ENCODE results near the gene CBX1. TPM values are rescaled to one million over a fixed set of nuclear protein-coding genes. Genes with fewer than 3 reads are reported as not detected.
A peak's percentile ranks its signal among the peaks of the same experiment; 100 is the strongest.

CBX1 gene
- total and polyA plus RNA-seq, 2 of the 13 experiments (the other 11 are each of a cell fraction or from before 2014, with no cell fraction given) = 17.8 to 108 TPM

GRCh38 chr17:48038687-48039086, 62.6 kb downstream of the CBX1 start (continued):
- TF ChIP-seq ZBTB37 (CRISPR knock-in tag; IDR thresholded peaks at IDR 0.05) (no peak), HNF4G (IDR thresholded peaks at IDR 0.05; ENCODE audit: borderline replicate concordance, low read depth, low read length) (no peak), HNF4G (CRISPR knock-in tag; IDR thresholded peaks at IDR 0.05; ENCODE audit: borderline replicate concordance, low read depth) (no peak), ZBED4 (CRISPR knock-in tag; IDR thresholded peaks at IDR 0.05; ENCODE audit: borderline replicate concordance) (no peak)

- ATAC-seq (peak; percentile 16), DNase-seq (ENCODE audit: low spot score) (no peak)
- POLR2A ChIA-PET = interaction anchor here (4.5 kb wide), 1 partner anchor 11 kb away, joined by 25 read pairs; the partner anchor contains the start of gene NFE2L1
- TF ChIP-seq ZNF547 (CRISPR knock-in tag; IDR thresholded peaks at IDR 0.05) (no peak), ZNF350 (CRISPR knock-in tag; IDR thresholded peaks at IDR 0.05; ENCODE audit: borderline replicate concordance, low read depth) (no peak), TEAD2 (CRISPR knock-in tag; IDR thresholded peaks at IDR 0.05) (no peak), STAG1 (CRISPR knock-in tag; IDR thresholded peaks at IDR 0.05) (no peak), THRA (CRISPR knock-in tag; IDR thresholded peaks at IDR 0.05; ENCODE audit: borderline replicate concordance) (peak; percentile 45; the same call in 1 of the 2 replicates), ZMYM4 (CRISPR knock-in tag; IDR thresholded peaks at IDR 0.05) (0 out of 2 replicates have a peak, but pooled peaks have one; percentile 26), ZNF556 (CRISPR knock-in tag; IDR thresholded peaks at IDR 0.05; ENCODE audit: borderline replicate concordance) (no peak), ZNF513 (CRISPR knock-in tag; conservative IDR thresholded peaks at IDR 0.05) (no peak), ZNF572 (CRISPR knock-in tag; IDR thresholded peaks at IDR 0.05) (0 out of 2 replicates have a peak, but pooled peaks have one; percentile 50), TARDBP (CRISPR knock-in tag; IDR thresholded peaks at IDR 0.05) (no peak), ZNF30 (CRISPR knock-in tag; IDR thresholded peaks at IDR 0.05) (no peak)
Observed at GRCh38 chr17:48037838-48038323, 63.4 kb downstream of the CBX1 start.

More at GRCh38 chr17:48037838-48038323, 63.4 kb downstream of the CBX1 start:
- H3K9ac ChIP-seq (ENCODE audit: insufficient read depth, low read depth, low read length) = no peak overlapping the region
- H3K9me3 ChIP-seq (ENCODE audit: low read length) = no peaks in the 10 kb centered on the region
- H3K79me2 ChIP-seq (ENCODE audit: insufficient read depth, low read length) = no peaks in the 10 kb centered on the region
- H3K4me2 ChIP-seq (ENCODE audit: low read depth, low read length) = peak overlapping the region; percentile 96
- H3K27me3 ChIP-seq (ENCODE audit: control insufficient read depth in 1 of 2, insufficient read depth in 2 of 2, low read length in 2 of 2) = peaks cover 1 to 48% of the 10 kb centered on the region in 2 experiments; a peak in 4 of 5 replicates
- H3K4me1 ChIP-seq (ENCODE audit: insufficient read depth, low read length) = peaks cover 27% of the 10 kb centered on the region
- no TSS peak for BruUV-seq (replicated peaks)
- CTCF ChIA-PET (ENCODE audit: low intra/inter-chr PET ratio, low total read pairs) = interaction anchor here (2.3 kb wide), 1 partner anchor 36 kb away, joined by 19 read pairs; no protein-coding TSS in a partner anchor
- H3K36me3 ChIP-seq (replicated peaks in 1 of 2; ENCODE audit: control insufficient read depth in 1 of 2, insufficient read depth in 2 of 2, low read length in 2 of 2) = no peaks in the 10 kb centered on the region
- H3K4me3 ChIP-seq (replicated peaks in 1 of 3; ENCODE audit: insufficient read depth in 1 of 3, low read depth in 2 of 3, low read length in 3 of 3) = peak overlapping the region; percentile 42 to 86 (median 49)
- H3K27ac ChIP-seq (ENCODE audit: extremely low read length, insufficient read depth, low read length) = no peak overlapping the region
- intact Hi-C loops (cut with micrococcal nuclease; ENCODE audit: unreplicated experiment) (loop anchor here (1.0 kb wide), 1 partner anchor 36 kb away; no protein-coding TSS in a partner anchor), in situ Hi-C loops (cut with HindIII; ENCODE audit: extremely low pct_ligation_motif_present, low pct_unique_long_range_greater_than_20kb) (no loop called here)
- H4K20me1 ChIP-seq (ENCODE audit: insufficient read depth, low read length) = no peaks in the 10 kb centered on the region
- no peak for FAIRE-seq
- H2AFZ ChIP-seq (ENCODE audit: low read length) = no peak overlapping the region
- 2% methylated on average over 19 of the region's 19 CpGs for WGBS (ENCODE audit: low lambda C conversion rate)
